HepG2 (cell line): Measurements from ENCODE around the gene IKZF4. TPM values are rescaled to one million over a fixed set of nuclear protein-coding genes. Genes with fewer than 3 reads are reported as not detected.

Experiments used
- ATAC-seq: fragments of 200-7000 bp; cut with Tn5 transposase; 3 replicates; pipeline ENCODE4 v1.9.1; 2020; ENCODE audit warnings: mild to moderate bottlenecking, moderate library complexity
- BruUV-seq: library from RNA; stranded (reverse); fragments of 400-500 nt; replicated peaks from 2 replicates; lab custom pipeline; 2021; lab: Mats Ljungman, UMichigan
- CTCF ChIA-PET: fragments of 300-600 bp; formaldehyde crosslinking; extraction: SDS; loops from one replicate; lab custom pipeline; 2021; ENCODE audit warnings: low total read pairs, inconsistent platforms, low intra/inter-chr PET ratio; lab: Yijun Ruan, JAX
- POLR2A ChIA-PET: fragments of 350-600 bp; sonication (Branson Sonifier 250); formaldehyde crosslinking; loops from one replicate; lab custom pipeline; 2020; ENCODE audit warnings: antibody characterized with exemption, inconsistent platforms; lab: Yijun Ruan, JAX
- DNase-seq: peaks from one replicate; pipeline ENCODE4 v3.0.0-alpha.2; 2015; ENCODE audit warnings: low spot score
- FAIRE-seq: peaks from 3 replicates; lab custom pipeline; 2011; peaks lifted over from hg19 to GRCh38; lab: Jason Lieb, UNC
- H2AFZ ChIP-seq: one replicate; pipeline ENCODE4 v1.6.1; 2011; ENCODE audit warnings: low read length, inconsistent platforms
- H3K27ac ChIP-seq: fragments of 300-600 bp; 3 replicates; pipeline ENCODE4 v1.8.0; 2011; ENCODE audit warnings: mixed run types, mild to moderate bottlenecking, mixed read lengths, low read length, inconsistent platforms; ENCODE audit not compliant: insufficient read depth; ENCODE audit errors: extremely low read length
- H3K27me3 ChIP-seq, 2 experiments: fragments of 200-600 bp in 1 of 2; 2 replicates in 1 of 2; 3 replicates in 1 of 2; pipeline versions ENCODE4 v1.6.0 to v1.8.0; 2011; ENCODE audit warnings: low read length in 2 of 2, mild to moderate bottlenecking in 2 of 2, moderate library complexity in 2 of 2, inconsistent platforms in 1 of 2; ENCODE audit not compliant: insufficient read depth in 2 of 2, control insufficient read depth in 1 of 2
- H3K36me3 ChIP-seq, 2 experiments: fragments of 200-600 bp in 1 of 2; replicated peaks in 1 of 2; 2 replicates in 1 of 2; 3 replicates in 1 of 2; pipeline versions ENCODE4 v1.5.1 to v1.8.0; 2011; ENCODE audit warnings: low read length in 2 of 2, inconsistent platforms in 1 of 2; ENCODE audit not compliant: insufficient read depth in 2 of 2, control insufficient read depth in 1 of 2
- H3K4me1 ChIP-seq: 2 replicates; pipeline ENCODE4 v1.5.1; 2012; ENCODE audit warnings: low read length, inconsistent platforms; ENCODE audit not compliant: insufficient read depth
- H3K4me2 ChIP-seq: 2 replicates; pipeline ENCODE4 v1.6.0; 2011; ENCODE audit warnings: low read depth, low read length, inconsistent platforms
- H3K4me3 ChIP-seq, 3 experiments: fragments of 200-600 bp in 1 of 3; sonication (generic), shearing (Covaris generic) in 1 of 3; replicated peaks in 1 of 3; 2 replicates each; pipeline ENCODE4 v1.5.1; 2011 to 2016; ENCODE audit warnings: low read length in 3 of 3, inconsistent platforms in 2 of 3, low read depth in 2 of 3, mild to moderate bottlenecking in 2 of 3, control low read depth in 1 of 3, mixed read lengths in 1 of 3; ENCODE audit not compliant: insufficient read depth in 1 of 3
- H3K79me2 ChIP-seq: one replicate; pipeline ENCODE4 v1.6.1; 2011; ENCODE audit warnings: low read length, inconsistent platforms; ENCODE audit not compliant: insufficient read depth
- H3K9ac ChIP-seq: 2 replicates; pipeline ENCODE4 v1.6.0; 2011; ENCODE audit warnings: mild to moderate bottlenecking, low read depth, low read length, inconsistent platforms; ENCODE audit not compliant: insufficient read depth
- H3K9me3 ChIP-seq: 2 replicates; pipeline ENCODE4 v1.5.1; 2012; ENCODE audit warnings: mild to moderate bottlenecking, low read length
- H4K20me1 ChIP-seq: 2 replicates; pipeline ENCODE4 v1.6.0; 2011; ENCODE audit warnings: inconsistent platforms, mild to moderate bottlenecking, low read length, moderate library complexity; ENCODE audit not compliant: insufficient read depth
- ATM ChIP-seq: fragments of 450-650 bp; IDR thresholded peaks from 2 replicates; pipeline ENCODE4 v1.7.1; 2017; ENCODE audit warnings: mild to moderate bottlenecking, borderline replicate concordance
- CBX2 ChIP-seq, 2 experiments: fragments of 200-600 bp in 1 of 2; sonication (generic); formaldehyde crosslinking in 1 of 2; IDR thresholded peaks; 2 replicates each; pipeline versions ENCODE4 v1.7.0 to v1.8.1; 2018 to 2022; ENCODE audit warnings: low read depth in 2 of 2, low read length in 1 of 2, mild to moderate bottlenecking in 1 of 2, missing genetic modification reagents in 1 of 2
- DRAP1 ChIP-seq: IDR thresholded peaks from 2 replicates; pipeline ENCODE4 v1.6.1; 2016; ENCODE audit warnings: missing genetic modification reagents, missing compliant biosample characterization
- ELF4 ChIP-seq: sonication (generic); formaldehyde crosslinking; IDR thresholded peaks from 2 replicates; pipeline ENCODE4 v1.5.0; 2020; ENCODE audit warnings: missing genetic modification reagents, mild to moderate bottlenecking, moderate library complexity, borderline replicate concordance
- GABPA ChIP-seq, 2 experiments: IDR thresholded peaks; 2 replicates each; pipeline ENCODE4 v1.6.1; 2011 to 2016; ENCODE audit warnings: low read depth in 2 of 2, low read length in 1 of 2, missing biosample characterization in 1 of 2, missing genetic modification characterization in 1 of 2
- GPN1 ChIP-seq: sonication (generic); formaldehyde crosslinking; IDR thresholded peaks from 2 replicates; pipeline ENCODE4 v1.5.1; 2020; ENCODE audit warnings: missing genetic modification reagents, borderline replicate concordance
- HOXA5 ChIP-seq: sonication (generic); formaldehyde crosslinking; IDR thresholded peaks from 2 replicates; pipeline ENCODE4 v1.4.0; 2020; ENCODE audit warnings: missing genetic modification reagents
- KDM4B ChIP-seq: sonication (generic); formaldehyde crosslinking; IDR thresholded peaks from 2 replicates; pipeline ENCODE4 v1.4.0; 2020; ENCODE audit warnings: missing genetic modification reagents
- KDM6A ChIP-seq: IDR thresholded peaks from 2 replicates; pipeline ENCODE4 v1.6.1; 2016; ENCODE audit warnings: low read depth
- MNT ChIP-seq: fragments of 450-650 bp; IDR thresholded peaks from 2 replicates; pipeline ENCODE4 v1.6.1; 2016
- SMAD3 ChIP-seq: sonication (generic); formaldehyde crosslinking; IDR thresholded peaks from 2 replicates; pipeline ENCODE4 v1.4.0; 2020; ENCODE audit warnings: missing genetic modification reagents
- ZBTB2 ChIP-seq: sonication (generic); formaldehyde crosslinking; IDR thresholded peaks from 2 replicates; pipeline ENCODE4 v1.8.0; 2022; ENCODE audit warnings: low read depth, missing genetic modification reagents
- ZBTB7B ChIP-seq: sonication (generic); formaldehyde crosslinking; IDR thresholded peaks from 2 replicates; pipeline ENCODE4 v1.4.0; 2020; ENCODE audit warnings: missing genetic modification reagents
- ZFP36L2 ChIP-seq: sonication (generic); formaldehyde crosslinking; IDR thresholded peaks from 2 replicates; pipeline ENCODE4 v1.4.0; 2020; ENCODE audit warnings: missing genetic modification reagents
- ZNF674 ChIP-seq: sonication (generic); formaldehyde crosslinking; IDR thresholded peaks from 2 replicates; pipeline ENCODE4 v1.5.0; 2020; ENCODE audit warnings: low read depth, mild to moderate bottlenecking, missing genetic modification reagents
- ZNF75D ChIP-seq: sonication (generic); formaldehyde crosslinking; IDR thresholded peaks from 2 replicates; pipeline ENCODE4 v1.8.1; 2023; ENCODE audit warnings: missing genetic modification reagents, mild to moderate bottlenecking, borderline replicate concordance
- ZNF879 ChIP-seq: sonication (generic); formaldehyde crosslinking; IDR thresholded peaks from 2 replicates; pipeline ENCODE4 v1.8.1; 2023; ENCODE audit warnings: missing genetic modification reagents
- WGBS: methylation state at CpG from one replicate; pipeline ENCODE4 v1.1.6; 2017; ENCODE audit warnings: low lambda C conversion rate; 5-methylcytosine and 5-hydroxymethylcytosine counted together
- in situ Hi-C: cut with HindIII; loops from 2 replicates; pipeline ENCODE4 v1.10.0; 2017; ENCODE audit warnings: low pct_unique_long_range_greater_than_20kb; ENCODE audit not compliant: extremely low pct_ligation_motif_present
- intact Hi-C: fragments of 100-400 bp; cut with micrococcal nuclease; formaldehyde crosslinking; loops from one replicate; pipeline ENCODE4 v1.10.0; 2022; ENCODE audit not compliant: unreplicated experiment
- polyA plus RNA-seq, 8 experiments: library from polyadenylated mRNA; depleted of rRNA in 3 of 8; stranded (reverse) in 7 of 8; unstranded in 1 of 8; fragments of >200 nt; fragmentation: Illumina TruSeq in 4 of 8; extraction: Trizol in 4 of 8; gene quantifications; 2 replicates each; pipeline versions ENCODE4 v1.2.1 to v1.2.3, GENCODE V29; 2011 to 2016; ENCODE audit warnings: low read depth in 4 of 8, missing spikeins in 1 of 8, mixed read lengths in 1 of 8; ENCODE audit not compliant: insufficient read depth in 1 of 8
- total RNA-seq, 5 experiments: library from RNA; depleted of rRNA; stranded (reverse); fragments of >200 nt; fragmentation: Illumina TruSeq; extraction: Trizol; gene quantifications; 2 replicates each; pipeline ENCODE4 v1.2.3, GENCODE V29; 2016; ENCODE audit warnings: low read depth in 1 of 5

The IKZF4 gene
- total and polyA plus RNA-seq, 2 of the 13 experiments (the other 11 are each of a cell fraction or from before 2014, with no cell fraction given), result 0.58 to 2.2 TPM

GRCh38 chr12:56086608-56087007 is 65.8 kb downstream of the IKZF4 start:
- H3K4me2 ChIP-seq, result no peak overlapping the region
- no TSS peak for BruUV-seq
- peaks cover 29% of the 10 kb centered on the region for H3K79me2 ChIP-seq
- in situ Hi-C loops, result no loop called here
- TF ChIP-seq ZBTB7B (CRISPR knock-in tag) (no peak), GABPA (IDR thresholded peaks at IDR 0.05; ENCODE audit: low read depth, low read length) (no peak), GABPA (CRISPR knock-in tag; IDR thresholded peaks at IDR 0.05; ENCODE audit: low read depth) (no peak), ELF4 (CRISPR knock-in tag) (no peak), ZFP36L2 (CRISPR knock-in tag) (no peak), CBX2 (IDR thresholded peaks at IDR 0.05; ENCODE audit: low read depth, low read length) (no peak), CBX2 (CRISPR knock-in tag; IDR thresholded peaks at IDR 0.05; ENCODE audit: low read depth) (no peak), KDM4B (no peak), GPN1 (CRISPR knock-in tag) (no peak), ZBTB2 (CRISPR knock-in tag) (no peak), KDM6A (CRISPR knock-in tag) (no peak), ZNF674 (CRISPR knock-in tag) (no peak), ATM (no peak), ZNF75D (CRISPR knock-in tag) (no peak), HOXA5 (CRISPR knock-in tag) (no peak), MNT (no peak), ZNF879 (no peak), SMAD3 (CRISPR knock-in tag) (no peak), DRAP1 (CRISPR knock-in tag) (no peak)
- no peak overlapping the region for H3K9ac ChIP-seq
- H3K27ac ChIP-seq, result no peak overlapping the region
- ChIA-PET CTCF (no interaction called here), POLR2A (interaction anchor here (0.7 to 10.2 kb wide), 3 partner anchors 8 to 32 kb away, joined by 3 to 279 read pairs (median 4); partner anchors contain the start of genes PA2G4 and ZC3H10)
- FAIRE-seq, result no peak
- H4K20me1 ChIP-seq, result peaks cover 16% of the 10 kb centered on the region
- peaks cover 51% of the 10 kb centered on the region for H3K4me1 ChIP-seq
- no peak for ATAC-seq
- H3K4me3 ChIP-seq, result no peak overlapping the region
- no peak overlapping the region for H2AFZ ChIP-seq
- intact Hi-C loops, result no loop called here
- DNase-seq, result no peak
- H3K27me3 ChIP-seq, result no peaks in the 10 kb centered on the region
- H3K36me3 ChIP-seq, result peaks cover 29 to 64% of the 10 kb centered on the region in 2 experiments
- H3K9me3 ChIP-seq, result no peaks in the 10 kb centered on the region
- 96% methylated on average over 6 of the region's 6 CpGs for WGBS
